ENCODE measurements around the gene SAG. TPM values are rescaled to one million over a fixed set of nuclear protein-coding genes. Genes with fewer than 3 reads are reported as not detected.

The SAG gene
- total RNA-seq, 2 experiments from 2014 or later = 0.32 TPM; not detected in 1

DNA sequence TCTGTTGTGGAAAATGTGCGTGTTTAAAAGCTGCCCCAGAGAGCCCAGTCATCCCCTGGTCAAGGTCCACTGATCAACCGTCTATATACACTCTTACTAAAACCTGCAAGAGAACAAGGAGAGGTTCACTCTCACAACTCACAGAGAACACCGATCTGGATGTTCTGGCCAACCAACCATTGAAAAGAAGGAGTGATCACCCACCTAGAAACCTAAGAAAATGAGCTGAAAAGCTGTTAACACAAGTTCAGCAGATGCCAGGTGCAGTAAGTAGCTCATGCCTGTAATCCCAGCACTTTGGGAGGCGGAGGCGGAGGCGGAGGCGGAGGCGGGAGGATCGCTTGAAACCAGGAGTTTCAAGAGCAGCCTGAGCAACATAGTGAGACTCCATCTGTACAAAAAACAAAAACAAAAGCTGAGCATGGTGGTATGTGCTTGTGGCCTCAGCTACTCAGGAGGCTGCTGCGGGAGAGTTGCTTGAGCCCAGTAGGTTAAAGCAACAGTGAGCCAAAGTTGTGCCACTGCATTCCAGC, 41.7 kb upstream of the SAG start:
- no peak for TF ChIP-seq EZH2phosphoT487 (IDR thresholded peaks at IDR 0.05; ENCODE audit: borderline replicate concordance, low read depth, low read length)
- TF ChIP-seq, protein P1, sequence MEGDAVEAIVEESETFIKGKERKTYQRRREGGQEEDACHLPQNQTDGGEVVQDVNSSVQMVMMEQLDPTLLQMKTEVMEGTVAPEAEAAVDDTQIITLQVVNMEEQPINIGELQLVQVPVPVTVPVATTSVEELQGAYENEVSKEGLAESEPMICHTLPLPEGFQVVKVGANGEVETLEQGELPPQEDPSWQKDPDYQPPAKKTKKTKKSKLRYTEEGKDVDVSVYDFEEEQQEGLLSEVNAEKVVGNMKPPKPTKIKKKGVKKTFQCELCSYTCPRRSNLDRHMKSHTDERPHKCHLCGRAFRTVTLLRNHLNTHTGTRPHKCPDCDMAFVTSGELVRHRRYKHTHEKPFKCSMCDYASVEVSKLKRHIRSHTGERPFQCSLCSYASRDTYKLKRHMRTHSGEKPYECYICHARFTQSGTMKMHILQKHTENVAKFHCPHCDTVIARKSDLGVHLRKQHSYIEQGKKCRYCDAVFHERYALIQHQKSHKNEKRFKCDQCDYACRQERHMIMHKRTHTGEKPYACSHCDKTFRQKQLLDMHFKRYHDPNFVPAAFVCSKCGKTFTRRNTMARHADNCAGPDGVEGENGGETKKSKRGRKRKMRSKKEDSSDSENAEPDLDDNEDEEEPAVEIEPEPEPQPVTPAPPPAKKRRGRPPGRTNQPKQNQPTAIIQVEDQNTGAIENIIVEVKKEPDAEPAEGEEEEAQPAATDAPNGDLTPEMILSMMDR (conservative IDR thresholded peaks at IDR 0.05; ENCODE audit: low read length) = no peak
- Histone ChIP-seq H3K9me3 (ENCODE audit: low read length) (no peaks in the 10 kb centered on the region), H4K20me1 (ENCODE audit: insufficient read depth, low read length) (no peaks in the 10 kb centered on the region), H3K9me2 (ENCODE audit: insufficient read depth, low read length) (no peaks in the 10 kb centered on the region), H3K27ac (ENCODE audit: low read depth, low read length, poor library complexity, severe bottlenecking) (no peak overlapping the region), H2AFZ (ENCODE audit: low read length) (no peak overlapping the region), H3K79me2 (ENCODE audit: insufficient read depth, low read depth, low read length) (peaks cover 5% of the 10 kb centered on the region; the same call in 1 of the 2 replicates), H3K36me3 (ENCODE audit: insufficient read depth, low read length) (peaks cover 99% of the 10 kb centered on the region), H3K4me1 (ENCODE audit: insufficient read depth, low read length, poor library complexity, severe bottlenecking) (peaks cover 35% of the 10 kb centered on the region), H3K4me3 (ENCODE audit: low read depth, low read length, poor library complexity, severe bottlenecking) (no peak overlapping the region), H3K4me2 (ENCODE audit: low read length) (no peak overlapping the region)
- DNase-seq (ENCODE audit: low spot score) = no peak
- intact Hi-C loops (cut with micrococcal nuclease; ENCODE audit: unreplicated experiment) = loop anchor here (5.0 kb wide), 1 partner anchor 91 kb away; no protein-coding TSS in a partner anchor
- ChIA-PET CTCF (ENCODE audit: unreplicated experiment) (no interaction called here), POLR2A (interaction anchor here (0.5 to 1.1 kb wide), 2 partner anchors 28 to 205 kb away, joined by 3 read pairs; no protein-coding TSS in a partner anchor)
- no TSS peak for BruUV-seq (replicated peaks)

DNA sequence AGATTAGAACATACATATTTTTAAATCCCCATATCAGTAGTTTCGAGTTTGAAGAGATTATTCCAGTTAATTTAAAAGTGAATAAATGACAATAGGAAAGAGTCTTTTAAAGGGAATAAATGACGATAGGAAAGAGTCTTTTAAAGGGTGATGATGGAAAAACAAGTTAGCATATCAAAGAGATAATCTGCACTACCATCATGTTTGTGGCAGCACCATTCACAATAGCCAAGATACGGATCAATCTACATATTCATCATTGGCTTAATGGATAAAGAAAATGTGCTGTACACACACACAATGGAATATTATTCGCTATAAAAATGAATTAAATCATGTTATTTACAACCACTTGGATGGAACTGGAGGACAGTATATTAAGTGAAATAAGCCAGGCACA, 41.1 kb upstream of the SAG start:
- no TSS peak for BruUV-seq (replicated peaks)
- Histone ChIP-seq H2AFZ (ENCODE audit: low read length) (no peak overlapping the region), H3K4me3 (ENCODE audit: low read depth, low read length, poor library complexity, severe bottlenecking) (no peak overlapping the region), H3K4me1 (ENCODE audit: insufficient read depth, low read length, poor library complexity, severe bottlenecking) (peaks cover 36% of the 10 kb centered on the region), H3K36me3 (ENCODE audit: insufficient read depth, low read length) (peaks cover 99% of the 10 kb centered on the region), H3K4me2 (ENCODE audit: low read length) (no peak overlapping the region), H4K20me1 (ENCODE audit: insufficient read depth, low read length) (no peaks in the 10 kb centered on the region), H3K9me2 (ENCODE audit: insufficient read depth, low read length) (no peaks in the 10 kb centered on the region), H3K79me2 (ENCODE audit: insufficient read depth, low read depth, low read length) (peaks cover 5% of the 10 kb centered on the region; the same call in 1 of the 2 replicates), H3K27ac (ENCODE audit: low read depth, low read length, poor library complexity, severe bottlenecking) (no peak overlapping the region), H3K9me3 (ENCODE audit: low read length) (no peaks in the 10 kb centered on the region)
- no peak for TF ChIP-seq EZH2phosphoT487 (IDR thresholded peaks at IDR 0.05; ENCODE audit: borderline replicate concordance, low read depth, low read length)
- TF ChIP-seq, protein P1 (conservative IDR thresholded peaks at IDR 0.05; ENCODE audit: low read length) = no peak
- intact Hi-C loops (cut with micrococcal nuclease; ENCODE audit: unreplicated experiment) = loop anchor here (5.0 kb wide), 1 partner anchor 91 kb away; no protein-coding TSS in a partner anchor
- DNase-seq (ENCODE audit: low spot score) = no peak
- CTCF ChIA-PET (ENCODE audit: unreplicated experiment) = no interaction called here
- POLR2A ChIA-PET = interaction anchor here (0.5 kb wide), 1 partner anchor 205 kb away, joined by 3 read pairs; no protein-coding TSS in a partner anchor

All from OCI-LY7 (cell line).